ENCODE measurements around the gene CCDC93. TPM values are rescaled to one million over a fixed set of nuclear protein-coding genes. Genes with fewer than 3 reads are reported as not detected.

CCDC93 gene
- total and polyA plus RNA-seq, 4 donors, result 9.6 to 45.6 (median 24.2) TPM

DNA sequence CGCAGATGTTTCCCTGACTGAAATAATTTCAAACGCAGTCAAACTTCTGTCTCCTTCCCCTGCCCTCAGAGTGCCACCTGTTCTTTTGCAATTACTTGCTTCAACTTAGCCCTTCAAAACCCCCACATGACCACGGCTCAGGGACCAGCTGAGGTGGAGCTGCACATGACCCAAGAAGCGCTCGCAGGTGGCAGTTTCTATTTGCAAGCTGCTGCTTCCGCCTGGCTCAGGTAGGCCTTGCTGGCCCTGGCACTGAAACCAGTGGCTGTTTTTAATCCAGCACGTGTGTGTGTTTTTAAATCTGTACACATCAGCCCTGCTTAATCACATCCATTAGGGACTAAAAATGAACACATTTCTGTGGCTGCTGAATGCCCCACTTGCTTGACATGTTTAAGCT, 95.3 kb downstream of the CCDC93 start:
- Histone ChIP-seq H3K36me3 (ENCODE audit: control insufficient read depth in 4 of 4, insufficient read depth in 4 of 4, low read length in 4 of 4) (peaks cover 27 to 58% (median 41%) of the 10 kb centered on the region in 4 donors), H3K27ac (ENCODE audit: low read depth in 1 of 2, low read length in 1 of 2) (no peak overlapping the region), H3K9ac (ENCODE audit: insufficient read depth in 1 of 2, low read length in 2 of 2) (no peak overlapping the region), H3K27me3 (ENCODE audit: control insufficient read depth in 3 of 3, insufficient read depth in 3 of 3, low read length in 2 of 3) (no peaks in the 10 kb centered on the region), H3K4me1 (ENCODE audit: control insufficient read depth in 5 of 5, insufficient read depth in 5 of 5, low read length in 5 of 5) (peaks cover 0 to 3% (median 0%) of the 10 kb centered on the region in 5 donors), H3K9me3 (ENCODE audit: control insufficient read depth in 4 of 4, insufficient read depth in 3 of 4, low read length in 3 of 4) (peaks cover 0 to 2% (median 0%) of the 10 kb centered on the region in 4 donors), H3K4me3 (no peak overlapping the region)
- no peak for DNase-seq
- ATAC-seq (ENCODE audit: insufficient read depth, low FRiP score), result no peak
- WGBS, 2 donors, result 92 to 94% methylated on average over 7 of the region's 7 CpGs
- TF ChIP-seq, protein P1, sequence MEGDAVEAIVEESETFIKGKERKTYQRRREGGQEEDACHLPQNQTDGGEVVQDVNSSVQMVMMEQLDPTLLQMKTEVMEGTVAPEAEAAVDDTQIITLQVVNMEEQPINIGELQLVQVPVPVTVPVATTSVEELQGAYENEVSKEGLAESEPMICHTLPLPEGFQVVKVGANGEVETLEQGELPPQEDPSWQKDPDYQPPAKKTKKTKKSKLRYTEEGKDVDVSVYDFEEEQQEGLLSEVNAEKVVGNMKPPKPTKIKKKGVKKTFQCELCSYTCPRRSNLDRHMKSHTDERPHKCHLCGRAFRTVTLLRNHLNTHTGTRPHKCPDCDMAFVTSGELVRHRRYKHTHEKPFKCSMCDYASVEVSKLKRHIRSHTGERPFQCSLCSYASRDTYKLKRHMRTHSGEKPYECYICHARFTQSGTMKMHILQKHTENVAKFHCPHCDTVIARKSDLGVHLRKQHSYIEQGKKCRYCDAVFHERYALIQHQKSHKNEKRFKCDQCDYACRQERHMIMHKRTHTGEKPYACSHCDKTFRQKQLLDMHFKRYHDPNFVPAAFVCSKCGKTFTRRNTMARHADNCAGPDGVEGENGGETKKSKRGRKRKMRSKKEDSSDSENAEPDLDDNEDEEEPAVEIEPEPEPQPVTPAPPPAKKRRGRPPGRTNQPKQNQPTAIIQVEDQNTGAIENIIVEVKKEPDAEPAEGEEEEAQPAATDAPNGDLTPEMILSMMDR (IDR thresholded peaks at IDR 0.05; ENCODE audit: control extremely low read depth, extremely low read depth), result no peak

DNA sequence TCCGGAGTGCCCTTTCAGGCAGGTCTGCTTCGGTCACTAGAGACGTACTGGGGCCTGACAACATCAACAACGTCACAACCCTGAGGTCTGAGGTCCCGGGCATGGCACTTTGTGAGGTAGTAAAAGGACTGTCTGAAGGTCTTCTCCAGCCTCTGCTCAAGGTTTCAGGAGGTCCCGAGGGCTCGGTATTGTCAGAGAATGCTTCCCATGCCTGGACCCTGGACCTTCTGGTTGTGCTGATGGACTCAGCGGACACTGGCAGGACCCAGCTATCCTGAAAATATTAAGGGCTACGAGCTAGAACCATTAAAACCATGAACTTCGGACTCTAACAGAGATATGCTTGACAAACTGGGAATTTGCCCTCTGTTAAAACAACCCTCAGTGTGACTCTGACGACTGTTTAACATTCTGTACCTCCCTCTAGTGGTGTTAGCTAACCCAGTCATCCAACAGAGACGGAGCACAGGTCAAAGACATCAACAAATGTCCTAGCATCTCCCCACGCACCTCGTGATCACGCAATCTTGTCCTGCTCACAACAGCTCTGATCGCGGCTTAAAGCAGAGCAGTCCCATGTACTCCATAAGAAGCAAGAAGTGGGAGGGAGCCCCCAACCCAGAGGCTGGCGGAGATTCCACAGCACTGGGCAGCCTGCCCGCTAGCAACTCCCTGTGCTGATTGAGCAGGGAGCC, 96.5 kb downstream of the CCDC93 start:
- Histone ChIP-seq H3K36me3 (ENCODE audit: control insufficient read depth in 4 of 4, insufficient read depth in 4 of 4, low read length in 4 of 4) (peaks cover 24 to 51% (median 34%) of the 10 kb centered on the region in 4 donors), H3K27ac (ENCODE audit: low read depth in 1 of 2, low read length in 1 of 2) (no peak overlapping the region), H3K27me3 (ENCODE audit: control insufficient read depth in 3 of 3, insufficient read depth in 3 of 3, low read length in 2 of 3) (no peaks in the 10 kb centered on the region), H3K9me3 (ENCODE audit: control insufficient read depth in 4 of 4, insufficient read depth in 3 of 4, low read length in 3 of 4) (peaks cover 0 to 6% (median 1%) of the 10 kb centered on the region in 4 donors), H3K4me1 (ENCODE audit: control insufficient read depth in 5 of 5, insufficient read depth in 5 of 5, low read length in 5 of 5) (peaks cover 0 to 3% (median 0%) of the 10 kb centered on the region in 5 donors), H3K4me3 (no peak overlapping the region), H3K9ac (ENCODE audit: insufficient read depth in 1 of 2, low read length in 2 of 2) (no peak overlapping the region)
- no peak for DNase-seq
- WGBS, 2 donors, result 93 to 94% methylated on average over 19 of the region's 19 CpGs
- ATAC-seq (ENCODE audit: insufficient read depth, low FRiP score), result no peak
- TF ChIP-seq, protein P1 (IDR thresholded peaks at IDR 0.05; ENCODE audit: control extremely low read depth, extremely low read depth), result no peak

DNA sequence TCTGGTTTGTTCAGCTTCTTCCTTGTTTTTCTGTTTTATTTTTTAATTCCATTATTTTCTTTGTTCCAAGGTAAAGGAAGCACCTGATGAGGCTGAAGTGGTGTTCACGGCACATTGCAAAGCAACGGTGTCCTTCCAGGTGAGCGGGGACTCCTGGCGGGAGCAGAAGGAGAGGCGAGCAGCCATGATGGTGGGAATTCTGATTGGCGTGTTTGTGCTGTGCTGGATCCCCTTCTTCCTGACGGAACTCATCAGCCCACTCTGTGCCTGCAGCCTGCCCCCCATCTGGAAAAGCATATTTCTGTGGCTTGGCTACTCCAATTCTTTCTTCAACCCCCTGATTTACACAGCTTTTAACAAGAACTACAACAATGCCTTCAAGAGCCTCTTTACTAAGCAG, 110.9 kb downstream of the CCDC93 start:
- ATAC-seq (ENCODE audit: insufficient read depth, low FRiP score), result no peak
- TF ChIP-seq, protein P1 (IDR thresholded peaks at IDR 0.05; ENCODE audit: control extremely low read depth, extremely low read depth), result no peak
- H3K9me3 ChIP-seq (ENCODE audit: control insufficient read depth in 4 of 4, insufficient read depth in 3 of 4, low read length in 3 of 4), result peaks cover 0 to 8% (median 0%) of the 10 kb centered on the region in 4 donors
- no peak overlapping the region for H3K9ac ChIP-seq (ENCODE audit: insufficient read depth in 1 of 2, low read length in 2 of 2)
- H3K27me3 ChIP-seq (ENCODE audit: control insufficient read depth in 3 of 3, insufficient read depth in 3 of 3, low read length in 2 of 3), result no peaks in the 10 kb centered on the region
- no peaks in the 10 kb centered on the region for H3K36me3 ChIP-seq (ENCODE audit: control insufficient read depth in 4 of 4, insufficient read depth in 4 of 4, low read length in 4 of 4)
- WGBS, 2 donors, result 91 to 92% methylated on average over 7 of the region's 7 CpGs
- no peak overlapping the region for H3K27ac ChIP-seq (ENCODE audit: low read depth in 1 of 2, low read length in 1 of 2)
- no peak for DNase-seq
- H3K4me1 ChIP-seq (ENCODE audit: control insufficient read depth in 5 of 5, insufficient read depth in 5 of 5, low read length in 5 of 5), result no peaks in the 10 kb centered on the region
- H3K4me3 ChIP-seq, result no peak overlapping the region
